Body of pancreas (tissue), 4 donors: ENCODE results near the gene DCP1A. TPM values are rescaled to one million over a fixed set of nuclear protein-coding genes. Genes with fewer than 3 reads are reported as not detected.

Source experiments
- ATAC-seq: fragments of 150-250 bp; one replicate; pipeline ENCODE4 v1.9.1; 2016
- DNase-seq, 4 donors: peaks; one replicate each; pipeline ENCODE4 v3.0.0-alpha.2; 2019
- H3K27ac ChIP-seq, 4 donors: fragments of 200-600 bp; sonication (generic); 1 replicate in 3 of 4; 2 replicates in 1 of 4; pipeline versions ENCODE4 v1.5.1 to v1.6.1; 2016 to 2019; ENCODE audit warnings: mild to moderate bottlenecking in 1 of 4, mixed read lengths in 1 of 4, moderate library complexity in 1 of 4
- H3K27me3 ChIP-seq, 2 donors: fragments of 200-600 bp; sonication (generic); one replicate each; pipeline ENCODE4 v1.6.0; 2016; ENCODE audit warnings: mild to moderate bottlenecking in 1 of 2
- H3K36me3 ChIP-seq, 2 donors: fragments of 200-600 bp; sonication (generic); replicated peaks in 1 of 2; 2 replicates each; pipeline ENCODE4 v1.5.1; 2016; ENCODE audit warnings: low read depth in 2 of 2; ENCODE audit not compliant: insufficient read depth in 1 of 2
- H3K4me1 ChIP-seq: fragments of 200-600 bp; sonication (generic); one replicate; pipeline ENCODE4 v1.6.0; 2016
- H3K4me3 ChIP-seq, 2 donors: fragments of 200-600 bp; sonication (generic); 1 replicate in 1 of 2; 2 replicates in 1 of 2; pipeline ENCODE4 v1.5.1; 2016 to 2019
- H3K9me3 ChIP-seq, 3 donors: fragments of 200-600 bp; sonication (generic); 1 replicate in 2 of 3; 2 replicates in 1 of 3; pipeline ENCODE4 v1.5.1; 2016
- POLR2A ChIP-seq, 3 donors: fragments of 450-650 bp; IDR thresholded peaks; one replicate each; pipeline ENCODE4 v1.6.1; 2016; ENCODE audit warnings: antibody characterized with exemption in 3 of 3, mild to moderate bottlenecking in 2 of 3
- WGBS, 2 donors: methylation state at CpG; one replicate each; pipeline ENCODE4 v1.1.5; 2017; 5-methylcytosine and 5-hydroxymethylcytosine counted together
- intact Hi-C: fragments of 100-400 bp; cut with DNase I; formaldehyde crosslinking; loops from one replicate; pipeline ENCODE4 v1.15.1; 2023
- total RNA-seq, 2 donors: library from RNA; depleted of rRNA; stranded (reverse); fragments of >200 nt; gene quantifications; one replicate each; pipeline ENCODE4 v1.1.0, GENCODE V29; 2016
- TF ChIP-seq, protein P1 (sequence below), 7 experiments: fragments of 450-650 bp in 4 of 7; fragments of 200-600 bp in 3 of 7; sonication (generic) in 3 of 7; IDR thresholded peaks; one replicate each; pipeline ENCODE4 v1.5.1; 2016 to 2019; ENCODE audit warnings: antibody characterized with exemption in 7 of 7

The DCP1A gene
- total RNA-seq, 2 donors from 2014 or later: 11.9 to 21.8 TPM

DNA sequence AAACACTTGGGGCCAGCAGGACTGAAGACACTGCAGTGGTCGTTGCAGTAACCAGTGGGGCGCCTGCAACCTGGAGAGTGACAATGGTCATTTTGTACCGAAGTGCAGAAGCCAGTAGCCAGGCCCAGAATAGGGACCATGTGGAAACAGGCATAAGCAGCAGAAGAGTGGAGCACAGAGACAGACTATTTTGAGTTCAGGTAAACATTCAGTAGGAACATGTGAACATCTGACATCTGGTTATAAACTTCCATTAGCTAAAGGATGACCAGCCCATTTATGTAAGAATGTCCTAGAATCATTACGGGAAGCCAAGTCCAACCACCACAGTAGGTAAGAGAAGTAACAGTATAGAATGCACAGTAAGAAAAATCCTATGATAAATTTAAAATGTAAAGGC is 59.1 kb downstream of the DCP1A start:
- ATAC-seq (no peak), DNase-seq (no peak)
- Histone ChIP-seq H3K27ac (no peak overlapping the region), H3K4me1 (no peaks in the 10 kb centered on the region), H3K36me3 (peaks cover 0 to 12% of the 10 kb centered on the region in 2 donors), H3K4me3 (no peak overlapping the region), H3K9me3 (no peaks in the 10 kb centered on the region), H3K27me3 (no peaks in the 10 kb centered on the region)
- no peak for TF ChIP-seq POLR2A (IDR thresholded peaks at IDR 0.05)
- TF ChIP-seq, protein P1, sequence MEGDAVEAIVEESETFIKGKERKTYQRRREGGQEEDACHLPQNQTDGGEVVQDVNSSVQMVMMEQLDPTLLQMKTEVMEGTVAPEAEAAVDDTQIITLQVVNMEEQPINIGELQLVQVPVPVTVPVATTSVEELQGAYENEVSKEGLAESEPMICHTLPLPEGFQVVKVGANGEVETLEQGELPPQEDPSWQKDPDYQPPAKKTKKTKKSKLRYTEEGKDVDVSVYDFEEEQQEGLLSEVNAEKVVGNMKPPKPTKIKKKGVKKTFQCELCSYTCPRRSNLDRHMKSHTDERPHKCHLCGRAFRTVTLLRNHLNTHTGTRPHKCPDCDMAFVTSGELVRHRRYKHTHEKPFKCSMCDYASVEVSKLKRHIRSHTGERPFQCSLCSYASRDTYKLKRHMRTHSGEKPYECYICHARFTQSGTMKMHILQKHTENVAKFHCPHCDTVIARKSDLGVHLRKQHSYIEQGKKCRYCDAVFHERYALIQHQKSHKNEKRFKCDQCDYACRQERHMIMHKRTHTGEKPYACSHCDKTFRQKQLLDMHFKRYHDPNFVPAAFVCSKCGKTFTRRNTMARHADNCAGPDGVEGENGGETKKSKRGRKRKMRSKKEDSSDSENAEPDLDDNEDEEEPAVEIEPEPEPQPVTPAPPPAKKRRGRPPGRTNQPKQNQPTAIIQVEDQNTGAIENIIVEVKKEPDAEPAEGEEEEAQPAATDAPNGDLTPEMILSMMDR (IDR thresholded peaks at IDR 0.05): no peak
- 82 to 83% methylated on average over 4 of the region's 4 CpGs for WGBS, 2 donors
- intact Hi-C loops: no loop called here

GRCh38 chr3:53287131-53287629 is 60.2 kb downstream of the DCP1A start:
- Histone ChIP-seq H3K4me1 (no peaks in the 10 kb centered on the region), H3K9me3 (no peaks in the 10 kb centered on the region), H3K27ac (no peak overlapping the region), H3K4me3 (no peak overlapping the region), H3K36me3 (peaks cover 0 to 10% of the 10 kb centered on the region in 2 donors), H3K27me3 (no peaks in the 10 kb centered on the region)
- TF ChIP-seq, protein P1 (IDR thresholded peaks at IDR 0.05): no peak
- TF ChIP-seq POLR2A (IDR thresholded peaks at IDR 0.05): no peak
- 83 to 90% methylated on average over 4 of the region's 4 CpGs for WGBS, 2 donors
- ATAC-seq (no peak), DNase-seq (no peak)
- intact Hi-C loops: no loop called here

DNA sequence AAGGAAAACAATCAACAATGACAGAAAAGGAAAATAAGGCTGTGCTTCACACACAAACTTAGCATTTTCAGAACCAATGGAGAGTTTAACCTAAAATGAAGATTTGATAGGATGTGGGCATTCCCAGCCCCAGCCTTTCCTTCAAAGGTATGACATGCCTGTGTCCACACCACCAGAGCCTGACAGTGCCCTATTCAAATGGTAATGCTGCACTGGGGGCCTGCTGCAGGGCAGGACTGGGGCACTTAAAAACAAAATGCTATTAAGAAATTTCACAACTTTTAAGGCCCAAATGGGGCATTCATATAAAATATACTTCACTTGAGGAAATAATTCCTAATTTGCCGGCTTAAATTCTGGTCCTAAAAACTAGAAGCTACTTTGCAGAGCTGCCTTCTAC is 60.6 kb downstream of the DCP1A start:
- no peak for DNase-seq
- Histone ChIP-seq H3K27ac (no peak overlapping the region), H3K4me1 (no peaks in the 10 kb centered on the region), H3K9me3 (no peaks in the 10 kb centered on the region), H3K27me3 (no peaks in the 10 kb centered on the region), H3K4me3 (no peak overlapping the region), H3K36me3 (peaks cover 0 to 7% of the 10 kb centered on the region in 2 donors)
- TF ChIP-seq, protein P1 (IDR thresholded peaks at IDR 0.05): no peak
- TF ChIP-seq POLR2A (IDR thresholded peaks at IDR 0.05): no peak
- 73 to 100% methylated on average over 1 of the region's 1 CpG for WGBS, 2 donors
- intact Hi-C loops: no loop called here
- ATAC-seq: no peak

DNA sequence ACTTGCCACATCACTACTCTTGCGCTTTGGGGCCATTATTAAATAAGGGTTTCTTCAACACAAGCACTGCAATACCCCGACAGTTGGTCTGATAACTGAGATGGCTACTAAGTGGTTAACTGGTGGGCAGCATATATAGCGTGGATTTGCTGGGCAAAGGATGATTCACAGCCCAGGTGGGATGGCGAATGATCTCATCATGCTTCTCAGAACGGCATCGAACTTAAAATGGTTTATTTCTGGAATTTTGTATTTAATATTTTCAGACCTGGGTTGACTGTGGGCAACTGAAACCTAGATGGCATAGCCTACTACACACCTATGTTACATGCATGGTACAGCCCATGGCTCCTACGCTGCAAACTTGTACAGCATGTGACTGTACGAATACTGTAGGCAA is 64.8 kb downstream of the DCP1A start:
- 92 to 95% methylated on average over 8 of the region's 8 CpGs for WGBS, 2 donors
- no peak for ATAC-seq
- H3K27ac ChIP-seq: no peak overlapping the region

DNA sequence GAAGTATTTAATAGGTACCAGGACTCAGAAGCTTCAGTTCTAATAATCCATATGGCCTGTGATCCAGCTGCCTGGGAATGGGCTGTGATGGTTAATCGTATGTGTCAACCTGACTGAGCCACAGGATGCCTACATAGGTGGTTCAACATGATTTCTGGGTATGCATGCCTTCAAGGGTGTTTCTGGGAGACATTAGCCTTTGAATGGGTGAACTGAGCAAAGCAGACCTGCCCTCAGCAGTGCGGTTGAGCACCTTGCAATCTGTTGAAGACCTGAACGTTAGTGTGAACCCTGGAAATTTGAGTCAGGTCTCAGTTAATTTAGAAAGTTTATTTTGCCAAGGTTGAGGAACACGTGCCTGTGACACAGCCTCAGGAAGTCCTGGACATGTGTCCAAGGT is 68.7 kb downstream of the DCP1A start:
- H3K27ac ChIP-seq: no peak overlapping the region
- ATAC-seq (no peak), DNase-seq (no peak)
- peaks cover 21% of the 10 kb centered on the region for H3K4me1 ChIP-seq
- intact Hi-C loops: no loop called here
- 88 to 89% methylated on average over 4 of the region's 4 CpGs for WGBS, 2 donors
- no peaks in the 10 kb centered on the region for H3K36me3 ChIP-seq
- H3K4me3 ChIP-seq: no peak overlapping the region
- TF ChIP-seq POLR2A (IDR thresholded peaks at IDR 0.05): no peak
- TF ChIP-seq, protein P1 (IDR thresholded peaks at IDR 0.05): no peak
- H3K9me3 ChIP-seq: no peaks in the 10 kb centered on the region
- no peaks in the 10 kb centered on the region for H3K27me3 ChIP-seq

More for the DNA sequence above, 64.8 kb downstream of the DCP1A start:
- no peak for TF ChIP-seq POLR2A (IDR thresholded peaks at IDR 0.05)
- TF ChIP-seq, protein P1 (IDR thresholded peaks at IDR 0.05): no peak
- Histone ChIP-seq H3K36me3 (peaks cover 0 to 5% of the 10 kb centered on the region in 2 donors), H3K4me1 (no peaks in the 10 kb centered on the region), H3K9me3 (no peaks in the 10 kb centered on the region), H3K4me3 (no peak overlapping the region), H3K27me3 (no peaks in the 10 kb centered on the region)
- intact Hi-C loops: no loop called here
- no peak for DNase-seq
